NCI-H1105 treated with DMSO at 0.1 percent for 48 hours (cell line): ENCODE data around the gene NELL1.

ENCODE experiments used
- DNase-seq: peaks from one replicate; lab custom pipeline; 2025; lab: John Stamatoyannopoulos, UW

NELL1 gene

GRCh38 chr11:21564833-21565682, 895.7 kb downstream of the NELL1 start:
- no peak for DNase-seq

GRCh38 chr11:21566521-21567117, 897.2 kb downstream of the NELL1 start:
- DNase-seq, result no peak

GRCh38 chr11:21567645-21568290, 898.4 kb downstream of the NELL1 start:
- no peak for DNase-seq

- no peak for DNase-seq
These were observed 902.8 kb downstream of the NELL1 start for GRCh38 chr11:21572210-21572609.

GRCh38 chr11:21582791-21583190, 913.4 kb downstream of the NELL1 start:
- no peak for DNase-seq

DNA sequence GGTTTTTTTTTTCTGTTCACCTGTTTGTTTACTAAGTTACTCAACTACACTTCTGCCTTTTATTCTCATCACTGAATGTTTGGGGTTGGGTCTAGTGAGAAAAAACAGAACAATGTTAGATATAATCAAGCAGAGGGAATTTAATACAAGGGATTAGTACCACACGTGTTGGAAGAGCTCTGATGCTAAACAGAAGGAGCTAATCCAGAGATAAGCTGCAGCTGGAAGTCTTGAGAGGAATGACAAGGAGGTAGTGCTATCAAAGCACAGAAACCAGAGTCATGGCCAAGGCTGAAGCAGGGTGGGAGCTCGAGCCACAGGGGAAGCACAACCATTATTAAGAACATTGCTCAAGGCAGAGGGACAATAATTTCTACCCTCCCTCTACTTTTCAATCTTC, 919.4 kb downstream of the NELL1 start:
- DNase-seq, result no peak

DNA sequence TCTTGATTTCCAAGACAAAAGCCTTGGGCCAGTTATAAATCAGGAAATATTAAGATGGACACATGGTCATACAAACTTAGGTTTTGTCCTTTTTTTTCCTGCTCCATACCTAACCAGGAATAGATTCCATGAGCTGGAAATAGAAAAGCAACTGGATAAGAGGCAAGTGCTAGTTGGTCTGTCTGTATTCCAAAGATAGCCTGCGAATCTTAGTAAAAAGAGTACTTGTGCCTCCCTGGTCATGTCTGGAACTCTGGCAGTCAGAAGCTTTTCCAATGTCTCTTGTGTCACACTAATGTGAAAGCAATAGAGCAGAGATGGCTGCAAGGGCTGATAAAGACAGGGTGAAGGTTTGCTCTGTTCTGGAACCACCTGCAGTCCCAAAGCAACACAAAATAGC, 933.3 kb downstream of the NELL1 start:
- no peak for DNase-seq

DNA sequence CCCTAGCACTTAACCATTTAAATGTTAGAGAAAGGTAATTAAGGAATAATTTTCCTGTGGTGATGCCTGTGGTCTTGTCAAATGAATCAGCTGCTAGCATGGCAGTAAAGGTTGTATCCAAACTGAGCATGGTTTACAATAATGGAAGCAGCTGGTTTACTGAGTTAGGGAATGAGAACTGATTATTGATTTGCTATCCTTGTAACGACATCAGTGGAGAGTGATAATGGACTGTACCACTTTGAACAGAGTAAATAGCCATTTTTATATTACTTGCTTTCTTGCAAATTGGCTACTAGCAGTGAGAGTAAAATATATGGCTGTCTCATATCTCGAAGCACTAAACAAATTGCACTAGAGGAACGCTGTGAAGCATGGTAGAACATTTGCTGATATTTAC, 934.5 kb downstream of the NELL1 start:
- DNase-seq, result no peak

DNA sequence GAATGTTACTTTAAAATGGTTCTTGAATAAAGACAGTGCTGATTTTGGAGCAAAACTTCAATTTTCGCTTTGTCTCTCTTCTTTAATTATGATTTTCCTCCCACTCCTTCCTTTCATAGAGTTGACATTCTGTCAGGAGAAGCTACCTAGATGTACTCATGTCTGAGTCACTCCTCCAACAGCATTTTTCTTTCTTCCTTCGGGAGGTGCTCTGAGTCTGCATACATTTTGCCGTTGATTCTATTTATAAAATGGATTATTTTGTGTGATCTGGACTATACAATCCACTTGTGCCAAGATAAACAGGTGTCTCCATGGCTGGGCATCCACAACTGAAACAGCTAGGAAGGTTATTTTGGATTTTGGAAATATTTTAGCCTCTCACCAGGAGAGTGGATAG, 935.2 kb downstream of the NELL1 start:
- DNase-seq, result no peak

DNA sequence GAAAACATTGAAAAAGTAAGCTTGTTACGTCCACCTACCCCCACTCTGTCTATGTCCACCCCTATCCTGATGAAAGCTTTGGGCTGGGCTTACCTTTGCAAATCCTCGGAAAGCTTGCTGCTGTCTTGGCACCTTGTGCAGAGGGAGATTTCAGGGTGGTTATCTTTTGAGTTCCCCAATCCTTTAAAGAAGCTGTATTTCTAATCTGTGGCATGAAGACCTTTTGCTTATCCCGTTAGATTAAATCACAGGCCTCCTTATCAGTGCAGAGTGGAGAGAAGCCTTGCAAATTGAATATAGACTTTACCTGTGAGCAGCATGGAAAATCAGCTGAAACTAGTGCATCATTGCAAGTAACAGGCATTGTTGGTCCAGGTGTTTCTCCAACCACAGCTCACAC, 942.9 kb downstream of the NELL1 start:
- DNase-seq, result no peak

DNA sequence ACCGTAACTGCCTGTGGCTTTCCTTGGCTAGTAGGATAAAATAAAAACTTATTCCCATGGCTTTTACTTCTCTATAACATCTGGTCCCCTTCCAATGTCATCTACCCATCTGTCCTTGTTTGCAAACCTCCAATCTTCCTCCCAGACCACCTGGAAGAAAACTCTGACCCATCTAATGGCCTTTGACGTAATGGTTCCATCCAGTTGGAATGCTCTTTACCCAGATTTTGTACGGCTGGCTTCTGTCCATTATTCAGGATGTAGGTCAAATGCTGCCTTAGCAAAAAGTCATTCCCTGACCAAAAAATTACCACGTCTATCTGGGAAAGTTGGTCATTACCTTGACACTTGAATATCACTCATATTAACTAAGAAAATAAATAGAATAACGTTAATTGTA, 945.6 kb downstream of the NELL1 start:
- DNase-seq, result no peak

DNA sequence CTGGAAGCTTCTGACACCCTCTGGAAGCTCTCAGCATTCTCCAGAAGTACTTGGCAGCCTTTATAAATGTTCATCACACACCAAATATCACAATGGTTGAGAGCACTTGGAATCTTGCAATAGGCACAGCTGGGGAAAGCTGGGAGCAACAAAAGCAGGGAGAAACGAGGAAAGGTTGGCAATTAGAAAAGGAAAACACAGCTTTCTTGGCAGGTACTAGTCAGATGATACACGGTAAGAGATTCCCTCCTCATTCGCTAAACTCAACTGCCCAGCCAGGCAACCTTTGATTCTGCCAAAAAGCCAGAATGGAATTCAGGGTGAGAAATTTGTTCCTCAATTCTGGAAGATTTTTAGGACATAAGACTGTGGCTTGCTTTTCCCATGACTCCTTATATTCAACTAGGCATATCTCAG, 946.6 kb downstream of the NELL1 start:
- no peak for DNase-seq

- no peak for DNase-seq
These were observed 953.2 kb downstream of the NELL1 start for GRCh38 chr11:21622566-21622965.

DNA sequence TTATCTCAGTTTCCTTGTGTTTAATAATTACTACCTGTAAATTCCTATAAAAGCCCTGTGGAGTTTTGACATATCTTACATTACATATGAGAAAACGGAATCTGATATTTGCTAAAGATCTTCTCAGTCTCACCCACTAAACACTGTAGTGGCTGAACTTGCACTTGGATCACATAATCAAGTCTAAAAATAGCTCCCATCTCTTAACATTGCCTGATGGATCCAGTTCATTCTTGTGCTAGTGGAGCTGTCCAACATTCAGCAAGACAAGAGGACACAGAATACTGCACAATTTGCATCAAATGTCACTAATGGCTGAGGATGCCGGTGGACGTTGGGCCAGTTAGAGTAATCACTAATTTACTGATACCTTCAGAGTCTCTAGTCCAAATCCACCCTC, 953.6 kb downstream of the NELL1 start:
- DNase-seq, result no peak
